SH-SY5Y (cell line): ENCODE results near the gene VPS8.

Source experiments
- GATA2 ChIP-seq: IDR thresholded peaks from 2 replicates; pipeline ENCODE4 v1.6.1; 2011; ENCODE audit warnings: mild to moderate bottlenecking, low read depth, low read length
- GATA3 ChIP-seq: IDR thresholded peaks from 2 replicates; pipeline ENCODE4 v1.6.1; 2011; ENCODE audit warnings: low read depth, mild to moderate bottlenecking, low read length, moderate library complexity

VPS8 gene

GRCh38 chr3:184811034-184811433 lies 932 bp upstream of the VPS8 start:
- TF ChIP-seq GATA2 (no peak), GATA3 (no peak)

- TF ChIP-seq GATA3, result no peak
- no peak for TF ChIP-seq GATA2
These were observed 335 bp upstream of the VPS8 start for GRCh38 chr3:184811663-184811998.

- no peak for TF ChIP-seq GATA3
- TF ChIP-seq GATA2, result no peak
These were observed 686 bp downstream of the VPS8 start for GRCh38 chr3:184812662-184813042.

- TF ChIP-seq GATA3 (no peak), GATA2 (no peak)
These were observed 1.4 kb downstream of the VPS8 start for GRCh38 chr3:184813357-184813756.

GRCh38 chr3:184814214-184814613 lies 2.2 kb downstream of the VPS8 start:
- no peak for TF ChIP-seq GATA2
- no peak for TF ChIP-seq GATA3

GRCh38 chr3:184815046-184815930 lies 3.3 kb downstream of the VPS8 start:
- no peak for TF ChIP-seq GATA2

GRCh38 chr3:184816614-184817013 lies 4.6 kb downstream of the VPS8 start:
- TF ChIP-seq GATA2, result no peak
- TF ChIP-seq GATA3, result no peak

GRCh38 chr3:184820525-184820924 lies 8.6 kb downstream of the VPS8 start:
- TF ChIP-seq GATA2 (no peak), GATA3 (no peak)

- TF ChIP-seq GATA2 (no peak), GATA3 (no peak)
These were observed 9.1 kb downstream of the VPS8 start for GRCh38 chr3:184821034-184821433.

GRCh38 chr3:184822081-184822480 lies 10.1 kb downstream of the VPS8 start:
- TF ChIP-seq GATA2 (no peak), GATA3 (no peak)

- TF ChIP-seq GATA2 (no peak), GATA3 (no peak)
These were observed 10.7 kb downstream of the VPS8 start for GRCh38 chr3:184822654-184823053.

GRCh38 chr3:184823990-184824389 lies 12.0 kb downstream of the VPS8 start:
- TF ChIP-seq GATA3 (no peak), GATA2 (no peak)

GRCh38 chr3:184825121-184825820 lies 13.3 kb downstream of the VPS8 start:
- TF ChIP-seq GATA2 (no peak), GATA3 (no peak)

GRCh38 chr3:184827572-184827971 lies 15.6 kb downstream of the VPS8 start:
- TF ChIP-seq GATA2, result no peak
- TF ChIP-seq GATA3, result no peak

- TF ChIP-seq GATA2 (no peak), GATA3 (no peak)
These were observed 20.1 kb downstream of the VPS8 start for GRCh38 chr3:184832044-184832443.

- TF ChIP-seq GATA3 (no peak), GATA2 (no peak)
These were observed 20.9 kb downstream of the VPS8 start for GRCh38 chr3:184832903-184833302.
